LHCN-M2 (cell line): ENCODE data around the gene NTRK3. TPM values are rescaled to one million over a fixed set of nuclear protein-coding genes. Genes with fewer than 3 reads are reported as not detected.
"Not testable (repeated sequence)": the region's sequence is repeated elsewhere in the genome, so short reads cannot be mapped to it uniquely, and the experiment has no call there.

Source experiments
- DNase-seq: peaks from one replicate; pipeline ENCODE4 v3.0.0-alpha.2; 2012; ENCODE audit warnings: low read depth
- total RNA-seq: library from RNA; depleted of rRNA; stranded (reverse); fragments of >200 nt; gene quantifications from 2 replicates; pipeline ENCODE4 v1.2.3, GENCODE V29; 2014

Gene NTRK3
- total RNA-seq, 1 experiment from 2014 or later = 0.23 TPM

DNA sequence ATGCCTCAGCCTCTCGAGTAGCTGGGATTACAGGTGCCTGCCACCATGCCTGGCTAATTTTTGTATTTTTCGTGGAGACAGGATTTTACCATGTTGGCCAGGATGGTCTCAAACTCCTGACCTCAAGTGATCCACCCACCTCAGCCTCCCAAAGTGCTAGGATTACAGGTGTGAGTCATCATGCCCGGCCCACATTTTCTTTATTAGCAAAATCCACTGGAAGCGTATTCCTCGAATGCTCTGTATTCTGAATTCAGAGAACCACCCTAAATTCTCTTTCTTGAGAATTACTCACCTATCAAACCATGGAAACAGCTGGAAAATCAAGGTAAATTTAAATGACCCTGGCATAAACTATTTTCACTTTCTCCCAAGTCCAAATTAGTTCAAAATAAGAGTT lies 223.1 kb downstream of the NTRK3 start:
- not testable (repeated sequence) for DNase-seq

DNA sequence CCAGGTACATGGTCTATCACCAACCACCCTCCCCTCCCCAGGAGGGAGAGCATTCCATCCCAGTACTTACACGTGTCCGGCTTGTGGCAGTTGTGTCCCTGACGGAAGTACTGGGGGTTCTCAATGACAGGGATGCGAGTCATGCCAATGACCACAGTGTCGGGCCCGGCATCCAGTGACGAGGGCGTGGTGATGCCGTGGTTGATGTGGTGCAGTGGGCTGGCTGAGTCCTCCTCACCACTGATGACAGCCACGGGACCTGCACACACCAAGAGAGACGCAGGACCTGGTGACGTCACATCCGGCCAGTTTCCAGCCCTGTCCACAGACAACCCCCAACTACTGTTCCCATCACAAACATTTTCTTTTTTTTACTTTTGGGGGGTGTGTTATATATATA lies 223.8 kb downstream of the NTRK3 start:
- DNase-seq = peak; percentile 51

DNA sequence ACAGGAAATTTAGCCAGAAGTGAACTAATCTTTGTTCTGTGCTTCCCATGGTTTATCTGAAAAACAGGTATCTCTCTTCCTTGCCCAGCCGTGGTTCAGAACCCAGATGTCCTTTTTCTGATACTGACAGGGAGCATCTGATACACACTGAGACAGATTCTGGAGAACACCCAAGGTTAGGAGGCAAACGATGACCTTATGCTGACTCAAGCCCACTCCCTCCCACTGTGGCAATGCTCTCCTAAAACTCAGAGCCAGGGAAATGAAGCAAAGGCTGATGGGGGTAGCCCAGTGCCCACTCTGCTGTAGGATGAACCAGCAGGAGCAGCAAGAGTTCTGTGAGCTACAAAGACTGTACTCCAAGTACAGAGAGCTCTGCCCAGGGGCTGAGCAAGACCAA lies 225.1 kb downstream of the NTRK3 start:
- peak; percentile 38 for DNase-seq

DNA sequence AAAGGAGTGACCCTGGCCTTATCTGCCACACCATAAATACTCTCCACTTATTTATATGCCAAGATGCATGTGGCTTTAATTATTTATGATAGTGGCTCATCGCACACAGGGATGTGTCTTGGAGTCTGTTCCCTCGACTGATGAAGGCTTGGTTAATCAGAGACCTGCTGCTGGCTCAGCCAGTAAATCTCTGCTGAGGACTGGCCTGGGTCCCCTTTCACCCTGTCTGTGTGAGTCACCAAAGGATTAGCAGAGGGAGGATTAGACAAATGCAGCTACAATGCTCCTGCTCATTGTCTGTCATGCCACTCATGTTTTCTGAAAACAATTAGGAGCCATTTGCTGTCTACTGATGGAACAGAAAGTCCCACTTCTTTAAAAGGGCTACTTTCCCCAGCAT lies 226.8 kb downstream of the NTRK3 start:
- peak; percentile 52 for DNase-seq

DNA sequence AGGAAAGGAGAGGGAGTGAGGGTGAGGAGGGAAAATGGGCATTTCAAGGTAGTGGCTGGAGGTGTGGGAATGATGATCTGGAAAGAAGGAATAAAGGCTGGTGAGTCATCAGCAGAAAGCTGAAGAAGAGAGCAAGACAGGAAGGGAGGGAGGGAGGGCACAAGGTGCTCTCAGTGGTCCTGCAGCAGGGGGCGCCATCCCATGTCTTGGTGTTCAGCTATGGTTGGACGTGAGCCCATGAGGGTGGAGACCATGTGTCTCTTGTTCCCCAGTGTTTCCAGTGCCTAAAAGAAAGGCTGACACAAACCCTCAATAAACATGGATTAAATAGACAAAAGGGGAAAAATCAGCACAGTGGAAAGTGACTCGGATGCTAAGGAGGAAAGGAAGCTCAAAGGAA lies 228.5 kb downstream of the NTRK3 start:
- no peak for DNase-seq

DNA sequence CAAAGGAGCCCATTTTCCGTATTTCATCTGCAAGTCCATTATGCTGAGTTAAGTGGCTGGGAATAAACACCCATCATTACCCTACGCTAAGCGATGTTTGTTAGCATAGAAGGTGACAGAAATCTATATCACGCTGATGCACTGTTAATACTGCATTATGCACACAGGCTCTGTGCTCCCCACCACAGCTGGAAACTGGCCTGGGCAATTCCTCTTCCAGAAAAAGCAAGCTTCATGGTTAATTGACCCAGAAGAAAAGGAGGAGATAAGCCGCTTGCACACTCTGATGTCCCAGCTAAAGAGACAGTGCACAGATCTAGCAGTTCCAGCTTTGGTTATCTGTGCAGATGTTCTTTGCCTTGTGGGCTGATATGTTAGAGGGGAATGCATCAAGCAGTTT lies 232.6 kb downstream of the NTRK3 start:
- DNase-seq = no peak

DNA sequence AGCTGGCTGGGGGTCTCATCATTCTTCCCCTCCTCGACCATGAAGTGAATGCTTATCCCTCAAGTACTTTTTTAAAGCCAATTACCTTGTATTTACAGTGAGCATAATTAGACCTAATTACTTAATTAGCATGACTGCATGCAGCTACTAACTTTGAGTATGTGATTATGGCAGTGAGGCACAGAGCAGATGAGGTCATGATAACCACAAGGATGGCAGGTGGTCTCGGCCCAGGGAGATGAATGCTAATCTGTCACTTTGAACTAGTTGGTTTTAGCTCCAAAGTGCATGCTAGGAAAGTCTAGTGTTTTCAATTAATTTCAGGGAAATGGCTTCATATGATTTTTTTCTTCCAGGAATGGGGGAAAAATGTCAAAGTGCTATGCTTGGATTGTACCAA lies 233.8 kb downstream of the NTRK3 start:
- DNase-seq = no peak

DNA sequence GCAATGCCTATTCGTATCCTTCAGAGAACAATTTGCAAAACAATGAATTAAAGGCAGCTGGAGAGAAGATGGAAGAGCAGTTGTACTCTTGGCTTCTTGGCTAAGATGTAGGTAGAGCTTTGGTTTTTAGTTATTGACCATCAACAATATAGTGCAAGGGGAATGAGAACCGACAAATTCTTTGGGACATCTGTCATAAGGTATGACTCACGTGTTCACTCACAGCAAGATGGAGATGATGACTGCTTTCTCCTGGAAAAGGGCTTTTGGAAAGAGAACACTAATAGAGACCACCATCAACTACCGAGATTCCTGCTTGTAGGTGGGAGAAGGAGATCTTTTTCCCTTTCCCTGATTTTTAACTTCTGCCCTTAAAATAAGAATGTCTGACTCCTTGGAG lies 234.9 kb downstream of the NTRK3 start:
- DNase-seq = no peak

DNA sequence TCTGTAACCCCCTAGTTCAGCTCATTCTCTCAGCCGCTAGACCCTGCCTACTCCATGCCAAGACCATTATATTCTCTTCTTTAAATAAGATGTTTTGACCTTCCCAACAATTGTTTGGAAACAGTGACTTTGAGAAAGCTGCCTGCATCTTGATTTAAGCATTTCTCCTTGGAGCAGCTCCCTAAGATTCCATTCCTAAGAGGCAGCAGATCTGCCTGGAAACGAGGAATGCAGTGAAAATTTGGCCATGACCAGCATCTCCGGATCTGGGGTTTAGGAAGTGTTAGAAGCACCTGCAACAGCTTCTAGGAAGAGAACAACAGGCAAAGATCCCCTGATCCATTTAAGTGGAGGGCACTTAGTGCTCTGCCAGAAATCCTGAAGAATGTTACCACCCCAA lies 235.7 kb downstream of the NTRK3 start:
- no peak for DNase-seq

DNA sequence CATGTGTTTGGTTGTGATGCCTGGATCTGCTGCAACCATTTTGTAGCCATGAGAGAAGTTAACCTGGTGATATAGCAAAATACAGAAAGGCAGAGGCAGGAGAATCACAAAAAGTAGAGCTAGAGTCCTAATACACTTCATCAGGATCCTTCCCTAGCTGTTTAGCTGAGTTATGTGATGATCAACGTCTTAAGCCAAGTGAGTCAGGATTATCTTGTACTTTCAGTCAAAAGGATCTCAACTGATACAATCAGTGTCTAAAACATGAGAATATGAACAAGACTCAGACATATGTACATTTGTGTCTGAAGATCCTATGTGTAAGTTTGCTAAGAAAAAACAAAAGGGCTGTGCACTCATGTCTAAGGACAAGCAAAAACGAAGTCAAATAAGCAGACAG lies 236.9 kb downstream of the NTRK3 start:
- DNase-seq = no peak

DNA sequence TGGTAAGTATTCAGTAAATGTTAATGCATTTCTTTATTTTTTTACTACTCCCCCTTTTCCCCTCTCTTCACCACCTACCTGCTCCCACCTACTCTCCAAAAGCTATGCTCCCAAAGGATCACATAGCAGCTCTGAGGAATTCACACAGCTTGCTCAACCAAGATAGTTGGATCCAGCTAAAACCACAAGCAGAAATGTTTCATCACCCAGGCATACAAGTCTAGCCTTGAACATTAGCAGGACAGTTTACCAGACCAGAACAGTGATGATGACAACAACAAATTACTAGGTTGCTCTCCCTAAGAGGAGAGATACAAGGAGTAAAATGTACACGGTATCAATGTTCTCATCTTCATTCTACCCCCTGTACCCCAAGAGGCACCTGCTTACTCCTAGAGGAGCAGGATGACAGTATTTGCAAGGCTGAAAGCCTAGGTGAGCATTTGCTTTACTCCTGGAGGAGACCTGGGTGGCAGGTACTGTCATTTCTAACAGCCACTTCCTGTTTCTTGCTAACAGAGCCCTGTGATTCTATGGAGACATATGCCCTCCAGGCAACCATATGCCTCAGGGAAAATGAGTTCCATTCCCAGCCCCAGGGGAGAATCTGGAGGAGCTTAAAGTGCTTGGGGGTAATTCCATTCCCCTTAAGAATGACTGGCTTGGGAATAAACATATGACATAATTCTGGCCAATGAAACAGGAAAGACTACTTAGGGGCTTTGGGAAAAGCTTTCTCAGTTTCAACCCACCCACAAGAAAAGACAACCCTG lies 237.5 kb downstream of the NTRK3 start:
- DNase-seq = no peak

DNA sequence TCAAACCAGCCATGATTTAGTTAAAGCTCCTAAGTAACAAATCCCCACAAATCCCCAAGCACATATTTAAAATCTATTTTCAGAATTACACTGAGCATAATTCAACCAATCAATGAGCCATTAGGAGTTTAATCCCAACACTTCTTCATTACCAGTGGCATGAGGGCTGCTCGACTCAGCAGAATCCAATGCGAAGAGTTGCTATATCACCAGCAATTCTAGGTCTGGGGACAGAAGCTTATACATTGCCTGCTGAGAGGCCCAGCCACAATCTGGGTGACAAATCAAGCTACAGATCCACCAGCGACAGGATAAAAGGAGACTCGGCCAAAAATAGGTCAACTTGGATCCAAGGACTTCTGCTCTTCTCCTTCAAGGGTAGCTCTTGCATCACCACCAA lies 238.8 kb downstream of the NTRK3 start:
- DNase-seq = no peak

DNA sequence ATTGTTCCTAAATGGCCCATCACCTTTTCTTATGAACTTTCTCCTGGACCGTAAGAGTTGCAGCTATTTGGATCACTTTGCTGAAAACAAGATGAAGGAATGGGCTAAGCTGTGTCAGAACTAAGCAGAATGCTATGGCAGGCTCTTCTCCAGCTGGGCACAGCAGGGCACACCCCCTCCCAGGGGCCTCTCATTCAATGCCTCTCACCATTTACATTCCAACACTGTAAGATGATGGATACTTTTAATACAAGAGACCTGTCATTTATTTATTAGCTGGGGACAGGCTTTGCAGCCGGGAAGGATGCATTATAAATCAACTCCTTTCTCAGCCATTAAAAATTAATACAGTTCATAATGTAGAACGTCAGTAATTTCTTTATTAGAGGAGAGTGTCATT lies 240.1 kb downstream of the NTRK3 start:
- DNase-seq = no peak

DNA sequence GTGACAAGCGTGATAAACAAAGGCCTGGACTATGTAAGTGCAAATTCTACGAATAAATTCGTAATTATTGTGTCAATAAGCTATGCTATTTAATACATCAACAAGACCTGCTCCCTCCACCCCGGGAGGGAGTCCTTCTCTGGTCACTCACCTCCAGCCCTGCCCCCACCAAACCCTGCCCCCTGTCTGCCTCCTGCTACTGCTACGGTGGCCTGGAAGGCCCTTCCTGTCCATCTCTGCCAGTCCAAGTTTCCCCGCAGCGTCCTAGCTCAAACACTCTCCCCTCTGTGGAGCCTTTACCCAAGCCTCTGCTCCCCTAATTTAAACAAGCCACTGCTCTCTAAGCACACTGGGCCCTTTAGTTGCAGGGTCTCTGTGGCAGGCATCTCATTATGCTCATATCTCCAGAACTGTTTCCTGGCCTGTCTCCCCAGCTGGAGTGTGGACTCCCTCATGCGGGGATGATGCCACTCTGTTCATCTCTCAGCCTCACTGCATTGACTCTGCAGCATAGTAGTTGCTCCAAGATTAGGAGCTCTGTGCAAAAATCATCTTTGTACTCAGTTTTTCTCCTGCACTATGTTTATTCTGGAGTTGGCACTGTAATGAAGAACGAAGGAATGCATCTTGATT lies 241.2 kb downstream of the NTRK3 start:
- DNase-seq = no peak

DNA sequence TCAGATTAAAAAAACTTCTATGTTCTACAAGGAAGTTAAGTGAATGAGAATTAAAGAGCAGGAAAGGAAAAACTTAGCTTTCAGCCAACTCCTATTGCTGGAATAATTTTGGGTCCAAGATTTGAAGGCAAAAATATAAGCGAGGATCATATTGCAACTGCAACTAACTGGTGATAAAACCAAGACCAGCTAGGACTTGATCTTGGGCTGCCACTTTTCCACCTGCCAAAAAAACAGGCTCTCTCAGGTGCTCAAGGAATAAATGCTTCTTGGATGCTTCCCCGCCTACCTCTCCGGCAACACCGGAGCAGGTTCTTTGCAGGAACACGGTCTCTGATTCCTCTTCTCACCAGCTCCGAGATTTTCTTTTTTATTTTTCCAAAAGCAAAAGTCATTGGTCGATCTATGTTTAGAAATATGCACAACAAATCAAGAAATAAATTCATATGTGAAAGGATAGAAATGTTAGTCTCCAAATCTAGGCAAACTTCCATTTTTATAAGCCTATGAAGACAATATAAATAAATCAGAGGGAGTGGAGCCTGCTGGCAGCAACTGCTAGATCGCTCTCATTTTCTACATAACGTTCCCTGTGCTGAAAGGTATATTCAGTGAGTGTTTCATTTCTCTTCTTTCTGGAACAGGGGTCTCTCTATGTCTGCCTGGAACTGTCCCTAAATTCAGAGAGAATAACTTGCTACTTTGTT lies 241.9 kb downstream of the NTRK3 start:
- DNase-seq = no peak

DNA sequence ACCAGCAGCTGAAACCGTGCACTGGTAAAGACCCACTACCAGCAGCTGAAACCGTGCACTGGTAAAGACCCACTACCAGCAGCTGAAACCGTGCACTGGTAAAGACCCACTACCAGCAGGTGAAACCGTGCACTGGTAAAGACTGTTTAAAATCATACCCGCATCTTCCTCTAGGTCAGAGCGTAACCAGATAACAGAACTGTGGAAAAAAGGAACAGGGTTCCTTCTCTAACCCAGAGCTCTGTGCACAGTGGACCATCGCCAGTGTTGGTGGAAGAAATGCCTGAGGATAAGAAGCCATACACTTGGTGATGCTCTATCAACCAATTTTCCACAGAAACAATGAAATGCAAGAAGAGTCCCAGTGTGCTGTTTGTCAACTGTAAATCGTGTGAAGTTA lies 243.4 kb downstream of the NTRK3 start:
- no peak for DNase-seq

DNA sequence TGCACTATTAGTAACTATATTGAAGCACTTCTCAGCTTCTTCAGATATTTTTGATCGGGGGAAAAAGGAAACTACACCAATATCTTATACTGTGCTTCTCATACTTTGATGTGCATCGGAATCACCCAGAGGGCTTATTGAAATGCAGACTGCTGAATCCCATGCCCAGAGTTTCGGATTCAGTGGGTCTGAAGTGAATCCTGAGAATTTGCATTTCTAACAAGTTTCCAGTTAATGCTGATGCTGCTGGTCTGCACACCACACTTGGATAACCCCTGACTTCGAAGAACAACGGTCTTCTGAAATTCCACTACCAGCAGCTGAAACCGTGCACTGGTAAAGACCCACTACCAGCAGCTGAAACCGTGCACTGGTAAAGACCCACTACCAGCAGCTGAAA lies 243.9 kb downstream of the NTRK3 start:
- no peak for DNase-seq

DNA sequence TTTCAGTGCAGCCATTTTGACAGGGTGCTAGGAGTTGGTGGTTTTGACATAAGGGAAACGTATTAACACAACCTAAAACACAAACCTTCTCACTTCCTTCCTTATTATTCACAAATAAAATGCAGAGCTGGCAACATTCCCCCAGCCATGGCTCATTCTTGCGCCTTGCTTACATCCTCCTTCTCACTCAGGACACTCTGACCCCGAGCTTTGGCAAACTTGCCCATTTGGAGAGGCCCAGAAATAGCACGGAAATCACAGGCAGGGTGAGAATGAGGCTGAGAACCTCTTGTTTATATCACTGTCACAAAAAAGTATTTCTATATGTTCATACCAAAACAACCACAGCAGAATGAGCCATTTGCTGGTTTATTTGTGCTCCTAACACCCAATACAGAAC lies 244.3 kb downstream of the NTRK3 start:
- no peak for DNase-seq

DNA sequence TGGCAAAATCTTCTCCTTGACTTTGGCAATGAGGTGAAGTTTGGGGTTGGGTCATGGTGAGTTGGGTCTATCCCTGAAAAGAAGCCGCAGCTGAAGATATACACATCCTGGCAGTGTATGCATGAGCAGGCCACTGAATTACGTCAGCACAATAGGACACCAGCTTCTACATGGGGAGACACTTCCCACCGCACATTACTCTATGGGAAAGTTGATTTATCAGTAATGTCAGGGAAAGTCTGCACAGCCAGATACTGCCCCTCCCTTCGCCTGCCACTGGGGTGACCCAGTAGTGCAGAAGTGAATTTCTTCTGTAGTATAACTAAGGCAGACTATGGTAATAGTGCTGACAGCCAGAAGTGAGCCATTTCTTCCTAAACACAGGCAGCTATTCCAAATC lies 245.0 kb downstream of the NTRK3 start:
- no peak for DNase-seq

DNA sequence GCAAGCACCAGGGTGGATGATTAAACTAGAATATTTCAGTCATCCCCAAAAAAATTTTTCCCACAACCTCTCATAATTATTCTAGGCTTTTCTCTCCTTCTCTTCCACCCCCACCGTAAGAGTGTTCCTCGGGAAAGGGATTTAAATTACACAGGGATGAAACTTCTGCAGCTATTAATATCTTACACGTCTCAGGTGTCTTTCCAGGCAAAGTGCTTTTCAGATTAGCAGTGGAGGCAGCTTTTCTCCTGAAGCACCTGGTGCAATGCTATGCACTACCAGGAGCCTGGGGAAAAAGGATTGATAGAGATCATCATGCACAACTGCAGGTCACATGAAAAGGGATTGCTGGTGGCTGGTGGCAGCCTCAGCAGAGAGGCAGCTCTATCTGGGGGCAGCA lies 250.4 kb downstream of the NTRK3 start:
- no peak for DNase-seq

DNA sequence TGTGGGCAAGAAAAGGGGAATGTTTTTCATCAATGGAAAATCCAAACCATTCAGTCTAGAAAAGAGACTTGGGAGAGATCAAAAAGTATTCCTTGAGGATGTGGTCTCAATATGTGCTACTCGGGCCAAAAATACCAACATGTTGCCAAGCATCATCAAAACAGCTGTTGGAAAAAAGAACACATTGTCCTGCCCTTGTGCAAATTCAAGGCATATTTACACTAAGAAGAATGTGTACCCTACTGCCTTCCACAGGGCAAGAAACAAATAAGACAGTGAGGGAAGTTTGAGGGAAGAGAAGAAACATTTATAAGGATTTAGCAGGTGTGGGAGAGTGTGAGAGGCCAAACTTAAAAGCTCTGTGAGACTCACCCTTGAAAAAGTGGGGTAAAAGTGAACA lies 252.1 kb downstream of the NTRK3 start:
- DNase-seq = peak; percentile 23

DNA sequence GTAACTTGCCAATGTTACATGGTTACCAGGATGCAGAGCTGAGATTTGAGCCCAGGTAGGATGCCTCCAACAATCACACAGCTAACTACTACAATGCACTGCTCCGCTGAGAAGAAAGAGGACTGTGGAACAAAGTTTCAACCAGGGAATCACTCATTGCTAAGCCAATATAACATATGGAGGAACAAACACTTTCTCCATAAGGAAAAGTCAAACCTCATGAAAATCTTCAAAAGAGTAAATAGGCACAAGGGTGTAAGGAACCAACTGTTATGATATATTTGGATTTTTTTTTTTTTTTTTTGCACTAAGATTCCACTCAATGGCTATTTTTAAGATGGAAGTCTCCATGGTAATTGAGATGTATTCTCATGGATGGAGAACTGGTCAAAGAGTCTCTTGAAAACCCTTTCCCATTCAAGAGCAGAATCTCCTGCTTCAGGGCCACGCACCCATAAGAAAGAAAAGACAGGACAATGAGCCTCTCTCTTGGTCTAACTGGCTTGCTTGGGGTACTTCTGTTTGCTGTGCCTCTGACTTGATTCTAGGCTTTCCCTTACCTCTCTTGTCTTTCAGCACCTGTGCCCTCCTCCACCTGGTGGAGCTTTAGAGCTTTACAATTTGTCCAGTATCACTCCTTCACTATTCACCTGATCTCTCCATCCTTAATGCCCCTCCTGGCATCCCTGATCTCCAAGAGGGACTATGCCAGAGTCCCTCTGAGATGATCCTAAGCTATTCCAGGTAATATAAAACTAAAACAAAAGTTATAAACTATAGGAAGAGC lies 252.8 kb downstream of the NTRK3 start:
- no peak for DNase-seq
